ENCODE data around the gene PRUNE1. TPM values are rescaled to one million over a fixed set of nuclear protein-coding genes. Genes with fewer than 3 reads are reported as not detected.

PRUNE1 gene
- total and polyA plus RNA-seq, 2 of the 4 experiments (the other 2 are of a cell fraction) = 7.9 to 9.4 TPM

DNA sequence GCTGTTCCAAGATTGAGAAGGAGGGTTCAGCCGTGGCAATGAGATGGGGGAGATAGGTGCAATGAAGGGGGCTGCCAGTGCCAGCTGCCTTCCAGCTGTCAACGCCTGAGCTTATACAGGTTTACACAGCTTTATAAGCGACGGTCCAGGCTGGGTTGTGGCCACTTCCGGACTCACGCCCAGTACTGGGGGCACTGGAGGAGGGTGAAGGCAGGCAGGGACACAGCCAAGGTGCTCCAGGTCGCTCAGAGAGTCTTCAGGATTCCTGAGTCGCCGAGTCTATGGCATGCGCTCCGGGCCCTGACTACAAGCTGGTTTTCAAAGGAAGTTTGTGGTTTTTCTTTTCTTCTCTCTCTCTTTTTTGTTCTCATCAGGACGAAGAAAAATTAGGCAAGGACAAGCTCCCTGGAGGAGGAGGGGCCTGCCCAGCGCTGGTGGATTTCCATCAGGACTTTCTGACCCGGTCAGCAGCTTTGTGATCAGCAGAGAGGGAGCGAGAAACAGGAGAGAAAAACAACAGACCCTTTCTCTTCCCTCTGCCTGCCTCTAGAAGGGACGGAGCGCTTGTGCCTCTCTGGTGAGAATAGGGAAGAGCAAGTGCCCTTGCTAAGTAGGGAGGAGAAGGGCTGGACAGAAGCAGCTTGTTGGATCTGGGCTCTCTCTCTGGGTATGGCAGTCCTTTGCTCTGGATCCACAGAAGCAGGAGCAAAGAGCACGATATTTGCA, 1.8 kb upstream of the PRUNE1 start, which contains the start of gene MINDY1 (continued):
- TF ChIP-seq RCOR1 (IDR thresholded peaks at IDR 0.05; ENCODE audit: insufficient replicate concordance, low read length) (no peak), CEBPB (IDR thresholded peaks at IDR 0.05; ENCODE audit: low read depth, low read length) (no peak)

- H2AK9ac ChIP-seq (replicated peaks; ENCODE audit: low read depth, low read length, poor library complexity) = no peak overlapping the region
- peaks cover 16 to 47% of the 10 kb centered on the region in 2 experiments for H3K79me1 ChIP-seq (ENCODE audit: low read depth in 1 of 2, low read length in 2 of 2)
- H4K8ac ChIP-seq (ENCODE audit: low read depth in 2 of 2, low read length in 2 of 2) = peak overlapping the region; percentile 73 to 74
- H3K4me2 ChIP-seq (ENCODE audit: low read depth, low read length) = peak overlapping the region; percentile 90
- H4K5ac ChIP-seq (ENCODE audit: low read depth, low read length) = peak overlapping the region; percentile 71; the same call in 1 of the 2 replicates
- H2BK20ac ChIP-seq (ENCODE audit: low read depth, low read length) = no peak overlapping the region
- H4K91ac ChIP-seq (ENCODE audit: insufficient read depth, low read depth, low read length) = no peak overlapping the region
- H2BK5ac ChIP-seq (ENCODE audit: low read depth, low read length, poor library complexity, severe bottlenecking) = peak overlapping the region; percentile 48
- peak overlapping the region; percentile 25; the same call in 1 of the 2 replicates for H3K18ac ChIP-seq (ENCODE audit: low read depth, low read length)
- BruUV-seq (replicated peaks) = no TSS peak
- in situ Hi-C loops (cut with MboI; ENCODE audit: low sequenced_read_pairs) (no loop called here), dilution Hi-C loops (cut with HindIII; ENCODE audit: low sequenced_read_pairs, unreplicated experiment) (no loop called here), intact Hi-C loops (cut with micrococcal nuclease) (loop anchor here (5.0 to 10.0 kb wide), 2 partner anchors 54 to 443 kb away; partner anchors contain the start of gene MLLT11)
- TF ChIP-seq RCOR1 (IDR thresholded peaks at IDR 0.05; ENCODE audit: insufficient replicate concordance, low read length) = no peak
- TF ChIP-seq SMC3 (IDR thresholded peaks at IDR 0.05; ENCODE audit: low read depth, low read length) = no peak
- TF ChIP-seq CHD1 (IDR thresholded peaks at IDR 0.05; ENCODE audit: low read depth, low read length) = 0 out of 2 replicates have a peak, but pooled peaks have one; percentile 37
- no CpG with 5 or more reads among the region's 4 CpGs for WGBS, 2 experiments (ENCODE audit: extremely low coverage in 2 of 2, insufficient read length in 1 of 2)
- no peaks in the 10 kb centered on the region for H4K20me1 ChIP-seq (ENCODE audit: insufficient read depth, low read length)
- peak overlapping the region; percentile 98 for H2AFZ ChIP-seq (replicated peaks; ENCODE audit: low read length, poor library complexity)
- H3K27ac ChIP-seq (ENCODE audit: insufficient read depth, low read length) = no peak overlapping the region
- H3K23ac ChIP-seq (ENCODE audit: low read depth, low read length) = peak overlapping the region; percentile 50; the same call in 1 of the 2 replicates
- ATAC-seq (ENCODE audit: low read depth) = no peak
- peaks cover 11% of the 10 kb centered on the region for H3K9me1 ChIP-seq (ENCODE audit: insufficient read depth, low read length)
- H3K4me3 ChIP-seq (ENCODE audit: insufficient read depth, low read depth, low read length) = peak overlapping the region; percentile 33; the same call in 1 of the 2 replicates
- no peak overlapping the region for H3K56ac ChIP-seq (ENCODE audit: extremely low read depth, insufficient read depth, low read length)
- POLR2A ChIA-PET (ENCODE audit: unreplicated experiment) = interaction anchor here (0.5 kb wide), 1 partner anchor 429 kb away, joined by 3 read pairs; no protein-coding TSS in a partner anchor
- no peaks in the 10 kb centered on the region for H3K9me3 ChIP-seq (ENCODE audit: control insufficient read depth, insufficient read depth, low read length)
- no peak overlapping the region for H2AK5ac ChIP-seq (ENCODE audit: low read depth, low read length)
- H3K4ac ChIP-seq (ENCODE audit: low read depth, low read length) = peak overlapping the region; percentile 18; the same call in 1 of the 2 replicates
- peak overlapping the region; percentile 14; the same call in 1 of the 2 replicates for H3K9ac ChIP-seq (ENCODE audit: low read depth, low read length)
- 0 out of 2 replicates have a peak overlapping the region, but pooled peaks have one; percentile 21 for H2BK120ac ChIP-seq (ENCODE audit: low read depth, low read length)
- CTCF ChIA-PET = no interaction called here
- H2BK15ac ChIP-seq (ENCODE audit: low read depth, low read length) = peak overlapping the region; percentile 3; the same call in 1 of the 3 replicates
- H3K36me3 ChIP-seq (ENCODE audit: control insufficient read depth, insufficient read depth, low read length) = no peaks in the 10 kb centered on the region
- DNase-seq = no peak
- no peaks in the 10 kb centered on the region for H3K27me3 ChIP-seq (ENCODE audit: control insufficient read depth, insufficient read depth, low read length)
- H3K14ac ChIP-seq (replicated peaks; ENCODE audit: low read depth, low read length) = peak overlapping the region; percentile 82
- peaks cover 4% of the 10 kb centered on the region; the same call in 1 of the 2 replicates for H3K4me1 ChIP-seq (ENCODE audit: control insufficient read depth, insufficient read depth, low read length)
Observed at GRCh38 chr1:151007853-151008243, 401 bp upstream of the PRUNE1 start.

Measured in IMR-90 (cell line).